Left ventricle myocardium superior (tissue), 1 donor: ENCODE measurements around the gene ABLIM3. TPM values are rescaled to one million over a fixed set of nuclear protein-coding genes. Genes with fewer than 3 reads are reported as not detected.

ENCODE experiments used
- ATAC-seq: fragments of 200-7000 bp; cut with Tn5 transposase; one replicate; pipeline ENCODE4 v1.9.1; 2020; ENCODE audit warnings: mild to moderate bottlenecking, moderate library complexity
- DNase-seq: peaks from one replicate; pipeline ENCODE4 v3.0.0-alpha.2; 2020
- intact Hi-C: fragments of 100-400 bp; cut with micrococcal nuclease; formaldehyde crosslinking; loops from one replicate; pipeline ENCODE4 v1.11.0; 2022
- total RNA-seq: library from RNA; stranded (reverse); fragmentation: NEBNext Ultra II Directional; extraction: Animal tissue kit (Norgen Biotek cat#: 25700); gene quantifications from one replicate; pipeline ENCODE4 v1.2.1, GENCODE V29; 2021
- donor health status: DM: no; HTN: yes; CAD: no; lungs with severe emphysema.

The ABLIM3 gene
- total RNA-seq, 1 donor from 2014 or later: 130 TPM

DNA sequence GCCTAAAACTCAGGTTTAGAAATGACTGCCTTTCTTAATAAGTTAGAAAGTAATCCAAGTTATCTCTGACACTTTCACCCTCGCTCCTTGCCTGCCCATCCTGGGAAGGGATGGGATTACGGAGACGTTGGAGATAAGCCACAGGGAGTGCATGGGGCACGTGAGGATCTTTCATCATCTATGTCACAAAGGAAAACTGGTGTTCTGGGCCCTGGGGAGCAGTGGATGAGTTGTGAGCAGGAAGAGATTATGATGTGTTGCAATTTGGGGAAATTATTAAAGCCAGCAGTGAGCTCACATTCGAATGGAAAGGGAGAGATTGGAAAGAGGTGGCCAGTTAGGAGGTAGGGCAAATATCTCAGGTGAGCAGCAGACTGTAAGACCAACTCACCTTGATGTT, 143.2 kb downstream of the ABLIM3 start:
- no peak for DNase-seq
- ATAC-seq: peak; percentile 21
- intact Hi-C loops: no loop called here

DNA sequence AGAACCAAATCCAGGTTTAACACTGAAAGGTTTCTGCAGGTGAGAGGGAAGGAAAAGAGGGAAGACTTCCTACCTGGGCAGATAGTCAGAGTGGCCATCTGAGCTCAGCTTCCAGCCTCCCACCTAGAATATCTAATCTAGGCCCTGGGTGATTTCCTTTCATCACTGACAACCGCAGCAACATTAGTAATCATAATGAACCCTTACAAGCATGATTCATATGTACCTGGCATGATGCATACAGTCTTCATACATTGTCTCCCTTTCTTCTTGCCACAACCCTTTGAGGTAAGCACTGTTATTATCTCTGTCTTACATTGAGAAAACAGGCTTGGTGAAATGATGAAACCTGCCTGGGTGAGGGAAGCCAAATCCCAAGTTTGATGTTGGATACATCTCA, 143.9 kb downstream of the ABLIM3 start:
- intact Hi-C loops: no loop called here

DNA sequence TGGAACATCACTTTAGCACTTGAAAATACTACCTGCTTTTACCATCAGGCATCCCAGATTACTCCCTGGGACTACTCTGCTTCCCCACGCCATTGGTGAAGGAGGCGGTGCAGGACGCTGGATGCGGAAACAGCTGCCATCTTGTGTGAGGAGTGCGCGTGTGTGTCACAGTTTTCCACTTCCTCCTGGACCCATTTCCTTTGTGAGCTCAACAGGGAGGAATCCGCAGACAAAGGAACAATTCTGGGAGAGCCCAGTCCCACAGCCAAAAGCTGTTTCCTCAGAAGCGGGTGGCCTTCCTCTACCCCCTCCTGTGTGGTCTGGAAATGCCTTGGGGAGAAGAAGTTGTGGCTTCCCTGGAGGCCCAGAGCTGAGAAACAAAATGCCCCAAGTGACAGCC, 147.1 kb downstream of the ABLIM3 start:
- DNase-seq: peak; percentile 55
- ATAC-seq: peak; percentile 51
- intact Hi-C loops: no loop called here

More for the DNA sequence above, 143.9 kb downstream of the ABLIM3 start:
- no peak for ATAC-seq
- DNase-seq: no peak

DNA sequence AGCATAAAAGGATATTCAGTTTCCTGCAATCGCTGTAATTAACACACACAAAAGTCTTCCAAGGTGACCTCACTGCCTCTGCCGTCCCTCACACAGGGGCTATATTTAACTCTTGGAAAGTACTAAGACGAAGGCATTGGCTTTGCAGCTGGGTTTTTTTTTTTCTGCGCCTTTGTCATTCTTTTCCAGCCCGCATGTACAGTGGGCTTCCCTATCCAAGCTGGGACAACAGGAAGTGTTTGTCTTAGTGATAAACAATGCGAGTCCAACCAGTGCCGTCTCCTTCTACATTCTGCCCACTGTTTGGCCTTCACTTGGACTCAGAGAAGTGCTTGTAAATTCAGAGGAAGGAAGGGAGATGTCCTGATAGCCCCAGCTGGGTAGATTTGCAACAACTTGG, 148.0 kb downstream of the ABLIM3 start:
- peak; percentile 69 for ATAC-seq
- intact Hi-C loops: no loop called here
- DNase-seq: no peak

DNA sequence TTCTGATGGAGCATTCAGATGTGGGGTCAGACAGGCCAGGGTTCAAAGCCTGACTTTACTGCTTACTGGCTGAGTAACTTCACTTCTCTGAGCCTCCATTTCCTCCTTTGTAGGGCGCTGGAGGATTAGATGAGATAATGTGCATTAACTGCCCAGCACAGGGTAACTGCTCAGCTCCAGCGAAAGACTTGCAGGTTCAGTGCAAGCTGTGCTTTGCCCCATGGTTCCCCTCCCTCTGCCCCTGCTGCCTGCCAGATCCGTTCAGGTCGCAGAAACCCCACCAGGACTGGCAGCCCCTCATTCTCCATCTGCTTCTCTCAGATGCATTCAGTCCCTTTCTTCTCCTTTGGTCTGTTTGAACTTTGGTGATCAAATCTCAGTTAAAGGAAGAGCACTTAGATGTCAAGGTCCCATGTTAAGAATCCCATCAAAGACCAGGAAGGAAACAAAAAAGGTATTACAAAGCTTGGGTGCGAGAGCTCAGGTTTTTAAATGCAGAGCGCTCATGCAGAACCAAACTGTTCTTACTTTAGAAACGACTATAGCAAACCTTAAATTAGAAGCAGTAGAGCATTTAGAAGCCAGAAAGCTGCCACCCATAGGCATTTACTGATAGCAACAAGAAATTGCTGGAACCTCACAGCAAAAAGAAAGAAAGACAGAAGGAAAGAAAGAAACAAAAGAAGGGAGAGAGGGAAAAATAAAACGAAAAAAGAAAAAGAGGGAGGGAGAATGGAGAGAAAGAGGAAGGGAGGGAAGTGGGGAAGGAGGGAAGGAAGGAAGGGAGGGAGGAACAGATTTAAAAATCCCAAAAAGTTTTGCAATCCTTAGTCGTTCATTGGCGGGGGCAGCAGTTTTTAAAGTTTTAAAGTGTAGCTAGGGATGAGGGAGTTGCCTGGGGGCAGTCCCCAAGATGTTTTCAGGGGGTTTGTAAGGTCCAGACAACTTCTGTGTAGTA, 153.9 kb downstream of the ABLIM3 start:
- no peak for DNase-seq
- no peak for ATAC-seq
- intact Hi-C loops: no loop called here

DNA sequence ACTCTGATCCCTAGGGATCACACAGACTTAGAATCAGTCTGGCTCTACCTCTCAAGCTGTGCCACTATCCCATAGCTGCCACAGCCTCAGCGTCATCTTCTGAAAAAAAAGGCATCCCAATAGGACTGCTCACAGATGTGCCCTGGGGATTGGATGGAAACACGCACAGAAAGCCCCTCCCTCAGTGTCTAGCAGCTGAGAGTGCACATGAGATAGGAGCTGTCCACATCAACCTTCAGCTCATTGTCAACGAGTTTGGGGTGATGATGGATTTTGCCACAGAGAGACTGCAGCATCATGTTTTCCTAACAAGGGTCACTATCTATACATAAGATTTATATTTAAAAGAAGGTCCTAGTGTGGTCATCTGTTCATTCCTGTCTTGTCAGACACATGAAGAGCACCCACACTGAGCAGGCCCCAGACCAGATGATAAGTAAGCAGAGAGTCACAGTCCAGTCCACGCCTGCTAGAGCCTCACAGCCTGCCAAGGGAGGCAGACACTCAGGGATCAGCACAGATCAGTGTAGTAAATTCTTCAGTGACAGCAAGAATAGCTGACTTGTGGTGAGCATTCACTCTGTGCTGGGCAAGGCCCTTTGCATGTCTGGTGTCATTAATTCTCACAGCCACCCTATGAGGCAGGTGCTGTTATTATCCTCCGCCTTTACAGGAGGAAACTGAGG, 156.2 kb downstream of the ABLIM3 start:
- ATAC-seq (peak; percentile 82), DNase-seq (peak; percentile 62)
- intact Hi-C loops: no loop called here

DNA sequence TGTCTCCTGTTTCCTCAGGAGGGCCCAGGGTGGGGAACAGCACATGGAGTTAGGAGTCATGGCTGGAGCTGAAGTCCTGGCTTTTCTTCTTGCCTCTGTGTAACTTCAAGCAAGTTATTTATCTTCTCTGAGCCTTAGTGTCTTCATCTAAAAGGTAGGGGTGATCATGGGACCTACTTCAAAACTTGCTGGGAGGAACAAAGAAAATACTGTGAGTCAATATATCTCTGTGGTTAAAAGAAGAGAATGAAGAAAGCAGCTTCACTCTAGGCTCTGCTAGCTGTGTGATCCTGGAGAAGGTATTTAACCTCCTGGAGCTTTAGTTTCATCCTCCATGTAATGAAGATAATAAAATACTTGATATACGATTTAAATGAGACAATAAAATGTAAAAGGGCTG, 156.9 kb downstream of the ABLIM3 start:
- ATAC-seq (peak; percentile 1), DNase-seq (no peak)
- intact Hi-C loops: no loop called here

DNA sequence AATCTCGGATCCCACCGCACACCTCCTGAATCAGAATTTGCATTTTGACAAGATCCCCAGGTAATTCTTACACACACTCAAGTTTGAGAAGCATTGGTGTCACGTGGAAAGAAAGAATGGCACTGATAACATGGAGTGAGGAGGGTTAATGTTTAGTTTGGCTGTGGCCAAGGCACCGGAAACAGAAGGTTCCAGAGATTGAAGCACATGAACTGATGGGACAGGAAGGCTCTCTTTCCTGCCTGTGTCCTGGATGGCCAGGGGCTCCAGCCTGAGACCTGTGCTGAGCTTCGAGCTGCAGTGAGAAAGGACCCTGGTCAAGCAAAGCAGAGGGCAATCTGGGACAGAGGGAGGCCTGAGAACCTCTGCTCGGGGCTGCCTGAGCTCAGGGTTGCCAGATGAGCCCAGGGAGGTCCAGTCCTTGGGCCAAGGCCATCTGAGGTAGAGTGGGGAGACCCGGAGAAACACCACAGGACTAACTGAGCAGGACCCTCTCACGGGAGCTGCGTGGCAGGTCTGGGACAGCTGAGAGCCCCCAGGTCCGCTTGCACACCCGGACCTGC, 157.6 kb downstream of the ABLIM3 start:
- ATAC-seq (peak; percentile 29), DNase-seq (no peak)
- intact Hi-C loops: no loop called here

DNA sequence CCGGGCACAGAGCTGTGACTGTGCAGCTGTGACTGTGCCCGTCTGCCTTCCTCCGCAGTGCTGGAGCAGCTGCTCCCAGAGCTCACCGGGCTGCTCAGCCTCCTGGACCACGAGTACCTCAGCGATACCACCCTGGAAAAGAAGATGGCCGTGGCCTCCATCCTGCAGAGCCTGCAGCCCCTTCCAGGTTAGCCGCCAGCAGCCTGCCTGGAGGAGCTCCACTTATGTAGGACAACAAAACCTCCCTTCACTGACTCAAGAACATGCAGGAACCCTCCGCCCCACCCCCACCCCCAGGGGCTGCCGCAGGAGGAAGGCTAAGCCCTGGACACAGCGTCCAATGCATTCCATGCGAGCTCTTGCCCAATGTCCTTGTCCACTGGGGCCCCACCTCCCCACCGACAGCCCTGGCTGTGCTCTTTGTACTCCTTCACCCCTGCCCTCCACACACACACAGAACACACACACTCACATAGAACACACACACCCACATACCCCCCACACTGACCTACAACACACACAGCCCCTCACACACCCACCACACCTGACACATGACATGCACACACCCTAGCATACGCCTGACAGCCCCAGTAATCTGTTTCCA, 158.3 kb downstream of the ABLIM3 start:
- intact Hi-C loops: no loop called here
- ATAC-seq (peak; percentile 2), DNase-seq (peak; percentile 54)

DNA sequence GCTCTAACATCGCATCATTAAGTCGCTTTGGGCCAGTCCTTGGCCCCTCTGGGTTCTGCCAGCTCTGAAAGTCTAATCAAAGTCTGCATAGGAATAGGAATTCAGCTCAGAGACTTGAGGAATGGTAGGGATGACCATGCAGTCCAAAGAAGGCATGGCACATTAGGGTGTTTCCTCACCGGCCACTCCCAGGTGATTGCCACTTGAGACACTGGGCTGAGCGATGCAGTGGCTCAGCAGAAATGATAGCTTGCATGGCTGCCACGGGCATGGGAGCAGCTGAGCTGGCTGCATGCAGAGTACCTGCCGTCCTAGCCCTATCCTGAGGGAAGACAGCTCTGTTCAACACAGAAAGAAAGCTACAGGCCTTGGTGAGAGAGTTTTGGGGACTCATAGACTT, 159.1 kb downstream of the ABLIM3 start:
- DNase-seq: no peak
- intact Hi-C loops: no loop called here
- no peak for ATAC-seq

DNA sequence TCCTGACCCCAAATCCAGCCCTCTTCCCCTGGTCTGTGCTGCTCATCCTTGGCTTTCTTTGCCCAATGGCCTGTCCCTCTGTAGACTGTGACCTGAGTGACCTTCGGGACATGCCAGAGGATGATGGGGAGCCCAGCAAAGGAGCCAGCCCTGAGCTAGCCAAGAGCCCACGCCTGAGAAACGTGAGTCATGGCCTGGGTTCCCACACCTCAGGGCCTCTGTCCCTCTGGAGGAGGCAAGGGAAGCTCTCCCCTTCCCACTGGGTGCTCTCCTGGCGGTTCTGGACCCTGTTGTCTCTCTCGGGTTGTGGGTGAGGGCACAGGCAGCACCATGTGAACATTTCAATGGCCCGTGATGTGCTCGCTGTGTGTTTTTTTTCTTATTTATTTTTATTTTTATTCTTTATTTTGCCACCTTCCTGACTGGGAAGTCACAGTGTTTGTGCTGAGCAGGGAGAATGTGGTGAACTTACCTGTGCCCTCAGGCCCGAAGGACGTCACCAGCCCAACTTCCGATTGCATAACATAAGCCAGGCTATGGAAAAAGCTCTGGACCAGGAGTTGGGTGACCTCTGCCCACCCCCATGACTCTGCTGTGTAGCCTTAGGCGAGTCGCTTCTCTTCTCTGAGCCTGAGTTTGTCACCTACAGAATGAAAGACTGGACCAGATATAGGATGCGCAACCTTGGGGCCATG, 159.9 kb downstream of the ABLIM3 start:
- intact Hi-C loops: no loop called here
- ATAC-seq (no peak), DNase-seq (no peak)

DNA sequence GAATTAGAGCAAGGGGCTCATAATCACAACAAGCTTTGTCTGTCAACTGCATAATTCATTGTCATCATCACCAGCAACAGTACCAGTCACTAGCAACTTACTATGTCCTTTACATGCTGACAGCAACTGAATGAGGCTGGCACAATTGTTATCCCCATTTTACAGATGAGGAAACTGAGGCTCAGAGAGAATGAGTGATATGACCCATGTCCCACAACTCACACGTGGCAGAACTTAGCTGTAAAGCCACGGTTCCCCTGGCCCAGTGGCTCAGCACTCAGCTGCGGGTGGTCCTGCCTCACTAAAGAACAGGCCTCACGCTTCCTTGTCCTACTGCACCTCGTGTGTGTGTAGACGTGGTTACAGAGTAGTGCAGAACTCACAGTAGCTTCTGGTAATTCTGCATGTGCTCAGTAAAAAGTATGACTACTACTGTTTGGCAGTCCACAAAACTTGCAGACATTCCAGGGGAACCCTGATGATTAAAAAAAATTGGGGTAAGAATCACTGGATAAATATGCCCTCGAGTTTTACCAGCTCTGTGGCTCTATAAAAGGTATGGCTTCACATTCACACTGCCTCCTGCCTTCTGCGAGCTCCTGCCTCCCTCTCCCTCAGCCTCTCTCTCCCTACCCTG, 160.6 kb downstream of the ABLIM3 start:
- intact Hi-C loops: no loop called here
- ATAC-seq: no peak
- DNase-seq: no peak

DNA sequence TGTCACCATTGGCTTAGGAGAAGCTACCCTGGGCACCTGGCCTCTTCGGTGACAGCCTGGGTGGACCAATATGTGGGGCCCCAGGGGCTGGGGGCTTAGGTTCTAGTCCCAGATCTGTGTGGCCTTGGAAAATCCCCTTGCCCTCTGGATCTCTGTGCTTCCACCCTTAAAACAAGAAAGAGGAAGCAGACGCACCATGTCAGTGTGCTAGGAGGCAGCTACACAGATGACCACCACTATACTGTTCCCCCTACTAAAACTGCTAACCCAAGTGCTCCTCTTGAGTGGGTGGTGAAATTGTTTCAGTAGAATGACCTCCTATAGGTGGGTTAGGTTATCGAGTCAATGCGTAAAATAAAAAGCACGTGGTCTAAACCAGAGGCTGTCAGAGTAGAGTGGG, 161.3 kb downstream of the ABLIM3 start:
- DNase-seq: no peak
- no peak for ATAC-seq
- intact Hi-C loops: no loop called here

DNA sequence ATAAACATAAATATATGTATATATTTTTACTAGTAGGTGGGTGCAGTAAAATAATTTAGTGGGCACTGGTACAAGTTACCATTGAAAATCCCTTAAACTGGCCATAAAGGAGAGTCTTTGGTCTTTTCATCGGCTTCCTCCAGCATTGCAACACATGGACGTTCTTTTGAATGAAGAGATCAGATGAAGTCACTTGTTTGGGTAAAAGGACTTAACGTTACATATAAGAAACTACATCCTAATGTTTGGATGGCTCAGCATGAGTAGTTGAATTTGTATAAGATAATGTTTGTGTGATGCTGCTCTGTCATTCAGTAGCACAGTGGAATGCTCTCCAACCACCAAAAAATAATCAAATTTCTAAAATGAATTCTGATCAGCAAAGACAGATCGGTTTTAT, 161.9 kb downstream of the ABLIM3 start:
- intact Hi-C loops: no loop called here
- ATAC-seq: no peak
- DNase-seq: no peak

DNA sequence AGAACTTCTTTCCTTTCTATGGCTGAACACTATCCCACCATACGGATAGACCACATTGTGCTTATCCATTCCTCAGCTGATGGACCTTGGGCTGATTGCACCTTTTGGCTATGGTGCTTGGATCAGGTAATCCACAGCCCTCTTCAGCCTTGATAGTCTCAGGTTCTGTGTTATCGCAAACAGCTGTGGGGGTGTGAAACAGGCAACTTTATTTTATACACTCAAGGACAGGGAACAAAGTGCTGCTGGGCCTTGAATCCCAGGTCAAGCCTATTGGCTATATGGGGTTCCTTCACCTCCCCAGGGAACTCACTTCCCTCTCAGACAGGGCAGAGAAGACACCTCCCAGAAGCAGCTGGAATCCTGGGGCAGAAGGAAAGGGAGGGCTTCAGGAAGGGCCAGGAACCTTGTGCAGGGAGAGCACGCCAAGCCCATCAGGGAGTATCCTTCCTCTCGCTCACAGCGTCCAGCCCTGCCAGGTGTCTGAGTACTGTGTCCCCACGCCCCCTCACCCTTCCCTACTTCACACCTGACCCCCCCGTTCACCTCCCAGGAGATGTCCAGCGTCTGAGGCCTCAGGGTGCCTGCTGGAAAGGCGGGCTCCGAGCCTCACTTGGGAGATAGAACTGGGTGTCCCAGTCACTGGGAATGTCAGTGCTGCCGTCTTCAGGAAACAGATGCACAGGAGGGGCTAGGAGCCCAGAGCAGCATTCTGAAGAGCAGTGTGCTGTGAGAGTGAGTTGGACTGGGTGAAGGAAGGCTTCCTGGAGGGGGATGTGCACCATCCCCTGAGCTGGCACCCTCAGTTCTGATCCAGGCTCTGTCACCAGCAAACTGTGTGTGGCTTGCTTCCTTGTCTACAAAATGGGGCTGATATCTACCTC, 163.1 kb downstream of the ABLIM3 start:
- DNase-seq (no peak), ATAC-seq (peak; percentile 65)
- intact Hi-C loops: no loop called here

DNA sequence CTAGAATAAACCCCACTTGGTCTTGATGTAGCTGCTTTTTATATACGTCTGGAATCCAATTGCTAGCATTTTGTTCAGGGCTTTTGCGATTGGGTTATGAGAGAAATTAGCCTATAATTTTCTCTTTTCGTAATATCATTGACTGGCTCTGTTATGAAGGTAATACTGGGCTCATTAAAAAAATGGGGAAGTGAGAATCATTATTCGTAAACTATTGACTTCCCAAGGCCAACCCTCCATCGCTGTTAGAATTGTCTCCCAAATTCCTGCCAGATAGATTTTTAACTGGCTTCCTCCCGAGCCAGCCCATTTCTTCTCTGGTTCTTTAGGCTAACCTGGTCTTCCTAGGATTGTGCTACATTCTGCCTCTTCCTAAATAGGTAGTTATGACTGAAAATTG, 168.1 kb downstream of the ABLIM3 start:
- intact Hi-C loops: no loop called here
- ATAC-seq (no peak), DNase-seq (no peak)
